ENCODE results near the gene EIF2AK3.
"Not testable (repeated sequence)": the region's sequence is repeated elsewhere in the genome, so short reads cannot be mapped to it uniquely, and the experiment has no call there.

Gene EIF2AK3

DNA sequence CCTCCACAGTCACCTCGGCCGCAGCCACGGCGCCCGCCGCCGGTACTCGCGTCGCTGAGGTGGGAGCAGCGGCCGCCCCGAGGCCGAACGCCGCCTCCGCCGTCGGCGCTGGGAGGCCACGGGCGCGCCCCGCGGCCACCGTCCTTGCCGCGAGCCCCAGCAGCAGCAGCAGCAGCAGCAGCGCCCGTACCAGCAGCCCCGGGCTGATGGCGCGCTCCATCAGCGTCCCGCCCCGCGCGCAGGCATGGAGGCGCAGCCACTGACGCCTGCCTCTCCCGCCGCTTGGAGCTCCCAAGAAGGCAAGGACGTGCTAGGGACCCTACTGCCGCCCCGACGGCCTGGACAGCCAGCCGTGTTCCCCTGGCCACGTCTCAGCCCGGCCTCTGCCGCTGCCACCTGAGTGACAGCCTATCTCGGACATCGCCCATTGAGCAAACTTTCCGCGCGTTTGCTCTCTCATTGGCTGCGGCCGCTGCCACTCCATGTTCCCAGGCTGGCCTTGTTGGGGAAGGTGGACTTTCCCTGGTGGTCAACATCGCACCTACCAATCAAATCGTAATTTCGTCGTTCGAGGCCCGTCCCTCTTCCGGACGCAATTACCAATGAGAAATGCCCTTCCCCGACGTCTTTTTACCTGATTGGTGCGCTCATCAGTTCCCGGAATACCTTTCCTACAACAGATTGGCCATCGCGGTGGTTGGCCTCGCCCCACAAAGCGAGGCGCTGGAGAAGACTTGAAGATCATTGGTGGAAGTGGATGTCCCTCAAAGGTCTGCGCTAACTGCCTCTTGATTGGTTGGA is at the start of gene EIF2AK3:
EIF2AK3 (minus strand) TSS at position 410 of the 801 bp plus-strand sequence; CDS start at position 220, 190 bp downstream.
- peak; percentile 99 for DNase-seq

DNA sequence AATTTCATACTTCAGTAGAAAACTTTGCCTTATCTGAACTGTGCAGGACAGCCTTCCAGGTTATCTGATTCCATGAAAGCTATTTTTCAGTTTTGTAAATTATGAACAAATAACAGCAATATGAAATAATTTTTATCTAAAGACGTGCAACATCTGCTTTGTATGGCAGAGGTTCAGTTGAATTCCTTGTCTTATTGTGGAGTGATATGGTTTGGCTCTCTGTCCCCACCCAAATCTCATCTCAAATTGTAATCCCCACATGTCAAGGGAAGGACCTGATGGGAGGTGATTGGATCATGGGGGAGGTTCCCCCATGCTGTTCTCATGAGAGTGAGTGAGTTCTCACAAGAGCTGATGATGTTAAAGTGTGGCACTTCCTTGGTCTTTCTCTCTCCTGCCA is 46.1 kb upstream of the EIF2AK3 start:
- DNase-seq, result no peak

DNA sequence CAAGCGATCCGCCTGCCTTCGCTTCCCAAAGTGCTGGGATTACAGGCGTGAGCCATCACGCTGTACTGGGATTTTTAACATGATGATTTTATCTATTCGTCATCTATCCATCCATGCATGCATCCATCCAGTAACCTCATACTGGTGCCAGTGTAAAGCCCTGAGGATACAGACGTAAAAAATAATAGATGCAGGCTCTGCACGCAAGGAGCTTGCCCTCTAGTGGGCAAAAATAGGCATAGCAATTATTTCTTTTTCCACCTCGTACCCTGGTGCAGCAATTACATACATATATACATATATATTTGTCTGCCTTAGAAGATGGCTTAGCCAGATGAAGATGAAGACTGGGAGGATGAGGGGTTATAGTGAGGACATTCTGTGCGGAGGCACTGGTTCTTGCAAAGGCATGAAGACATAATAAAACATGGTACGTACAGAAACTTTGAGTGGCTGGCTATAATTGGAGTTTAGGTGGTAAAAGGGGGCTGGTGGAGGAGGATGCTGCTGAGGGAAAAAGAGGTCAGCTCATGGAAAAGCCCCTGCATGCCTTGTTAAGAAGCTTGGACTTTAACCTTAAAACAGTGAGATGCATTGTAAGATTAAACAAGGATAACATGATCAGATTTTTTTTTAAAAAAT is 44.6 kb upstream of the EIF2AK3 start:
- peak; percentile 50 for DNase-seq

DNA sequence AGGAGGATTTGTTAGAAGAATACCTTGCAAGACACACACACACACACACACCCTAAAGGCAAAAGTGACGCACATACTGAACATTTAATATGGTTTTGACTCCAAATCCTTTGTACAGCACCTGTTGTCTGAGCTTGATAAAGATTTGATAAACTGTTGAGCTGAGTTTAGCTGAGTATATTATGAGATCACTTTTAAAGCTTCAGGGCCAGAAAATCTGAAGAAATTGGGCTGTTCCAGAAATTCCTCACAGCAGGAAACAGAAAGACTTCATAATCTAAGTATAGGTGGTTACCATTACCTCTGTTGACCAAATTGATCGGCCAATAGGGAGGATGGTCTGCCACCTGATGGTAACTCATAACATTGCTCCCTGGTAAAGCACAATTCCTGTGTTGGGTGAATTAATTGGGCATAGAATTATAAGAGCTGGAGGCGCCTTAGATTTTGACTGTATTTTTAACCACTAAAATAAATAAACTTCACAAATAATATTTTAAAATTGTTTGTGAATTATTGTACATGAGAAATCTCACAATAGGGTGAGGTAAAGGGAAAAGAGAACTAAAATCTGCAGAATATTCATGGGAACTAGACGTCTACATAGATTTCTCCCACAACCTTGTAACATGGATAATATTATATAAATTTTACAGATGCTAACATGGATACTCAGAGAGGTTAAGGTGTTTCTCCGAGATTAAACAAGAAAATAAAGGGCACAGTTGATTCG is 42.4 kb upstream of the EIF2AK3 start:
- DNase-seq, result peak; percentile 34

DNA sequence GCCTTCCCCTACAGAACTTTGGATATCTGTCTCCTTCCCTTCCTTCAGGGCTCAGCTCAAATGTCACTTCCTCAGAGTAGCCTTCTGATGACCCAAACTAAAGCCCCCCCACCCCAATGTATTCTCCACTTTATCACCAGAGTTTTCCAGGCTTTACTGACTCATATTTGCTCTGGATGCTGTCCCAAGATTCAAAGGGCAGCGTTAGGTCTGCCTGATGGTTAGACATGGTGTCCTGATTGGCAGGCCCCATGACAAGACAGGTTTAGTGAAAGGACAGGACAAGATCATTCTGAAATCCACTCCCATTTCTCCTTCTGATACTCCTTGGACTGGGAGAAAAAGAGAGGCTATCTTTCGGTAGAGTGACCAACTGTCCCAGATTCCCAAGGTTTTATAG is 41.6 kb upstream of the EIF2AK3 start:
- DNase-seq, result no peak

DNA sequence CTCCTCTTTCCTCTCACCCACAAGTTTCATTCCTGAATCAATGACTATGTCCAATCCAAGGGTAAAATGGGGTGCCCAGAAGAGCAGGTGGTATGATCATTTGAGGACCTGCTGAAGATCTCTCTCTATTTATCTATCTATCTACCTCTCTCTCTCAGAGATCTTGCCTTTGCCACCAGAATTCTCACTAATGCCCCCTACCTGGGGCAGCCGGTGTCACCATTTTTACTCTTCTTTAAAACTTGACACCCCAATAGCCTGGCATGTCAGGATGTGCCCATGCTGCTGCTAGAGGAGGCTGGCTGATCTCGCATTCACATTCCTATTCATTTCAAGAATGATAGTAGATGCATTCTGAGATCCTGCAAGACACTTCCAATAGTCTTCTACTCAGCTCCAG is 40.0 kb upstream of the EIF2AK3 start:
- no peak for DNase-seq

DNA sequence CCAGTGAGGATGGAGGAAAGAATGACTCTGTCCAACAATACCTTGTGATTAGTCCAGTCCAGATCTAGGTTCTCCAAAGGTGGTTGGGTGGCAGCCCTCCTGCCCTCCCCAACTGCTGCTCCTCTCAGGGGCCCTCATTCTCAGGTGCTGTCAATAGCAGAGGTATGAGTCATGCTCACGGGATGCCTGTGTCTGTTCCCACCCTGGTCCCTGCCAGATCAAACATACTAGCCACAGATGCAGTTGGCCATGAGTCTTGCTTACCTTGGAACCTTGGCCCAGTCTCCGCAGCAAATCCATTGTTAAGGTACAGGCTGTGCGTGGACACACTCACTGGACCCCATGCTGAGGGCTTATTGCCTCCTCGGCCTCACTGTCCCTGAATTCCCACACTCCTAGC is 39.3 kb upstream of the EIF2AK3 start:
- no peak for DNase-seq

DNA sequence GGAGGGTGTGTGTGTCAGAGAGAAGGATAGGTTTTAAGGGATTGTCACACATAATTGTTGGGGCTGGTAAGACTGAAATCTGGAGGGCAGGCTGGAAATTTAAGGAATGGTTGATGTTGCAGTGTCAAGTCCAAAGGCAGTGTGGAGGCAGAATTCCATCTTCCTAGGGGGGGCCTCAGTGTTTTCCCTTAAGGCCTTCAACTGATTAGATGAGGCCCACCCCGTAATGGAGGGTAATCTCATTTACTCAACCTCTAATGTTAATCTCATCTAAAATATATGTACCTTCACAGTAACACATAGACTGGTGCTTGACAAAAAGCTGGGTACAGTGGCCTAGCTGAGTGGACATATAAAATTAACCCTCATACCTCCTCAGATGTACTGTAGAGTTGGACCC is 33.4 kb upstream of the EIF2AK3 start:
- DNase-seq, result no peak

DNA sequence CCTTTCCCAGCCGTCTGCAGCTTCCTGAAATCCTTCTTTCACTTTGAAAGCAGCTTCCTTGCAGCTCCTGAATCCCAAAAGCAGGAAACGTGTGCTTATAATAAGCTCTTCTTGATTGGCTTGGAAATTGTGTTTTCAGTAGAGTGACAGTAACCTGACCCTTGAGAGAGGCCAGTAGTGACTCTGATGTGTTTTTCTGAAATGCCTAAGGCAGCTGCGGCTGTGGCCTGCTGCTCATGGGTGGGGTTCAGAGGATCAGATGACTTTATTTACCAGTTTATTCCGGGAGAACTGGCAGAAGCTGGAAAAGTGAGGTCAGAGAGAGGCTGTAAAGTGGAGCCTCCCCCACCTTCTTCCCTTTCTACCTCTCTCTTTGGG is 32.3 kb upstream of the EIF2AK3 start:
- DNase-seq, result peak; percentile 9

DNA sequence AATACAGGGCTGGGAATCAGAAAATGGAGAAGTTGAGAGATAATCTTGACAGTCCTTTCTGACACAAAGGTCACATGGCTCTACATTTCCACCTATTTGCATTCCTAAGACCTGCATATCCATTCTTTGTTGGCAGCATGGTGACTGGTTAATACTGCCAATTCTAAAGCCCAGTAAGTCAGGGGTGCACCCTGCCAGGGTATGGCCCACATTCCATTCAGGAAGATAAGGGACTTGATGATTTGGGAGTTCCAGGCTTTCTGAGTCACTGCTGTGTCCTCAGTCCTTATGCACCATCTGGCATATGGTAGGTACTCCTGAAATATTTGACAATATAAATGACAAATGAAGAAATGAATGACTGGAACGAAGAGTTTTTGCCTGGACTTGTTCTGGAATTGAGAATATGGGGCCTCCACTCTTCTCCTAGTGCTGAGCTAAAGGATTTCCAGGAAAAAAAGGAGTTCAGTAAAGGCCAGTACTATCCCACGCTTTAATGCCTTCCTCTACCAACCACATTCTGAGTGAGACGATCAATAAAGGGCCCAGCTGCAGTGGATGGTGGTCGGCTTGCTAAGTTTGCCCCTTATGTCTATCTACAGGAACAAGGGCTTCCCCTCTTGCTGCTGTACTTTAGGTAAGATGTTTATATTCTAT is 31.7 kb upstream of the EIF2AK3 start:
- DNase-seq, result no peak

DNA sequence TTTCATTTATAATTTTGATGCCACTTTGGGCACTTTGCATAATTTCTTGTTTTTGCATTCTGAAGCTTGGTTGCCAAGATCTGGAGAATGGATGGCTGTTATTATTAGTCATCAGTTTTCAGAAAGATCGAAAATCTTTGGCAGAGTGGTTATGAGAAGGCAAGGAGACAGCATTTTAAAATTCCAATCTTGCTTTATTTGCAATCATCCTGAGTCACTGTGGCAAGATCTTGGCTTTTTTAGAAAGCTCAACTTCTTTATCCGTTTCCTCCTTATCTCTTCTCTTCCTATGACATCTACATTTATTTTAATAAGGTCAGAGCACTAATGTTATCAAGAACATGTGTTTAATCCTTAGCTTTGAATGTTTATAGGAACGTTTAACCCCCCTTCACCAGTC is 31.1 kb upstream of the EIF2AK3 start:
- no peak for DNase-seq

DNA sequence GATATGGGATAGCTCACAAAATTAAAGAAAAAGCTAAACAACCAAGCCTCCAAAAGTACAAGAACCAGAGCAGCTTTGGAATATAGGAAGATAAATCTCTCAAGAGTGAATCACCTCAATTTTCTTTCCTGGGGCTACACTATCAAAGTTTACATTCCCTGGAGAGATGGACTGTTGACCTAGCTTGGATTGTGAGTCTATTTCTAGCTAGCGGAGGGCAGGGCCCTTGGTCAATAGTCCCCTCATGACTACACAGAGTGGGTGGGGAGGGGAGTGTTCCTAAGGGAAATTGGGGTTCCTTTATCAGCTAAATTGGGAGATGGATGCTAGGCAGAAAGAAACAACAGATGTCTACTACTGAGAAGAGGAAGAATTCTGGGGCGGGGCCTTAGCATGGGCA is 29.9 kb upstream of the EIF2AK3 start:
- DNase-seq, result no peak

DNA sequence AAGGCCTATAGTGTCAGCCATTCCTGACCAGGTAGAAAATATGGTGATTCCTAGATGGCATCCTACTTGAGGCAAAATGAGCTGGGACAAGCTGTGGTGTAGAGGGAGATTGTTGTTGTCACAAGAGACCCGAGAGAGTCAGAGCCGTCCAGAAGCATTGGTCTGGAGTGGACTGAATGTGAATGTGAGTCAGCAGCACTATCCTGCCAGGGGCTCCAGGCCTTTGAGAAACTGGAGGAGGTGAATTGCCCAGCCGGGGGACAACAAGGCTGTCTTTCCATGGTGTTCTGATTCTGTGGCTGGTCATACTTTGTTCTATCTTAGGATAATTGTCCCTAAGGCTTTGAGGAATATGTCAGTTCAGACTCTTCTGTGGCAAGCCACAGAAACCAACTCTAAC is 29.4 kb upstream of the EIF2AK3 start:
- DNase-seq, result no peak

DNA sequence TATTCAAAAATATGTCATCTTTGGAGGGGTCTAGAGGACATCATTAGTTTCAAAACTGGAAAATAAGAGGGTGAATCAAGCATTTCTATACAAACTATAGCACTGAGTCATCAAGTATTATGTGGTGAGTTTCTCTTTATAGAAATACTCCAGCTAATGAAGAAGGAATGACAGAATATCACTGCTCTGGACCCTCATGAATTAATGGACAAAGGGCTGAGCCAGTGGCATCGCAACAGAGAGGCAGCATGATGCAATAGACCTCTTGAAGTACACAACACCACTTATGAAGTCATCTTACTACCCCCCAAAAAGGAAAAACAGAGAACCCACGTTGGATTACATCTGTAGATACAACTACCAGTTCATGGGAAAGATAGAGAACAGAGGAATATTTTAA is 27.4 kb upstream of the EIF2AK3 start:
- DNase-seq, result no peak

DNA sequence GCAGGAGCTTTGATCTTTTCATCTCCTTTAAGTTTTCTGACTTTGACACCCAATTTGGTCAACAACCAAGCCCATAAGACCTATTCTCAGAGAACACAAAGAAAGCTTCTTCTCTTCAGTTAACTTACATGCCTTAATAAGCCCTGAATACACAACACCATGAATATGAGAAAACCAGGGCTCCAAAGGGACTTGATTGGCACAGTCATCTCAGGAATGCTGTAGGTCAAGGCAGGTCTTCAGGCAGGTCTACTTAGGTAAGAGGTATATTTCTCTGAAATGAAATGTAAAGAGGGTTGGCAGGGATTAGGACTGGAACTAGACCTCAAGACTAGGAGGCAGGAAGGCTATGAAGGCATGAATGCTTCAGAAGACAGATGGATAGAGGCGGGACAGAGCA is 24.4 kb upstream of the EIF2AK3 start:
- no peak for DNase-seq

DNA sequence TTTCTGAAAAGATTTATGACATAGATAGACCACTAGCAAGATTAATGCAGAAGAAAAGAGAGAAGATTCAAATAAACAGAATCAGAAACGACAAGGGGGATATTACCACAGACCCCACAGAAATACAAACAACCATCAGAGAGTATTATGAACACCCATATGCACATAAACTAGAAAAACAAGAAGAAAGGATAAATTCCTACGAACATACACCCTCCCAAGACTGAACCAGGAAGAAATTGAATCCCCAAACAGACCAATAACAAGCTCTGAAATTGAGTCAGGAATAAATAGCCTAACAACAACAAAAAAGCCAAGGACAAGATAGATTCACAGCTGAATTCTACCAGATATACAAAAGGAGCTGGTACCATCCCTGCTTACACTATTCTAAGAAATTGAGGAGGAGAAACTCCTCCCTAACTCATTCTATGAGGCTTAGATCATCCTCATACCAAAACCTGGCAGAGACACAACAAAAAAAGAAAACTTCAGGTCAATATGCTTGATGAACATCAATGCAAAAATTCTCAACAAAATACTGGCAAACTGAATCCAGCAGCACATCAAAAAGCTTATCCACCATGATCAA is 18.1 kb upstream of the EIF2AK3 start:
- DNase-seq, result not testable (repeated sequence)

DNA sequence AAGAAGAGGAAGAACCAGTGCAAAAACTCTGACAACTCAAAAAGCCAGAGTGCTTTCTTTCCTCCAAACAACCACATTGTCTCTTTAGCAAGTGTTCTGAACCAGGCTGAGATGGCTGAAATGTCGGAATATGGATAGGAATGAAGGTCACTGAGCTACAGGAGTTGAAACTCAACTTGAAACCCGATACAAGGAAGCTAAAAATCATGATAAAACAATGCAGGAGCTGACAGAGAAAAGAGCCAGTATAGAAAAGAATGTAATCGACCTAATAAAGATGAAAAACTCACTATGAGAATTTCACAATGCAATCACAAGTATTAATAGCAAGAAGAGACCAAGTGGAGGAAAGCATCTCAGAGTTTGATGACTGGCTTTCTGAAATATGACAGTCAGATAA is 15.0 kb upstream of the EIF2AK3 start:
- DNase-seq, result no peak

DNA sequence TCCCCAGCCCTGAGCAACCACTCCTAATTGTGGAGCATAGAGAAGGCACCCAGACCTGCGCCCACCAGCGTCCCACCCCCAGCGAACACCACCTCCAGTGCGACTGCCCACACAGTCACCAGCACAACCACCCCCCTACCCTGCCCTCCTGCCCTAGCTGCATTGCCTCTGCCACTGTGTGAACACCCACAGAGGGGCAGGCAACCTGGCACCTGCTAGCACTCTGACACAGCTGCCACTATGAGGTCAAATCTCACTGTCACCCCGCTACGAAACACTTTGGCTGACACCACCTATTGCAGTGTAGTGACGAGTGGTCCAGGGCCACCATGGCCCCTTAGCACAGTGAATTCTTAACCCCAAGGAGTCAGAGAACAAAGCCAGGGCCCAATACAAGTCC is 14.1 kb upstream of the EIF2AK3 start:
- DNase-seq, result no peak

DNA sequence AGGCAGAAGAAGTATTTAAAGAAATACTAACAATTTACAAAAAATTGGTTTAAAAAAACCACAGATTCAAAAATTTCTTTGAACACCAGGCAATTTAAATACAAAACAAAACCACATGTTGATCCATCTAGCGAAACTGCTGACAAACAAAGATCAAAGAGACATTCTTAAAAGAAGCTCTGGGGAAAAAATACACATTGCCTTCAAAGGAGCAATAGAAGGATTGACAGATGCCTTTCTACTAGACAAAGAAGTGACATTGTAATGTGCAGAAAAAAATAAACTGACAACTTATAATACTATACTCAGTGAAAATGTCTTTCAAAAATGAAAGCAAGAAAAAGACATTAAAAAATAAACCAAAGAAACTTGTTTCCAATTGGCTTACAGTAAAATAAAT is 12.6 kb upstream of the EIF2AK3 start:
- DNase-seq, result no peak

DNA sequence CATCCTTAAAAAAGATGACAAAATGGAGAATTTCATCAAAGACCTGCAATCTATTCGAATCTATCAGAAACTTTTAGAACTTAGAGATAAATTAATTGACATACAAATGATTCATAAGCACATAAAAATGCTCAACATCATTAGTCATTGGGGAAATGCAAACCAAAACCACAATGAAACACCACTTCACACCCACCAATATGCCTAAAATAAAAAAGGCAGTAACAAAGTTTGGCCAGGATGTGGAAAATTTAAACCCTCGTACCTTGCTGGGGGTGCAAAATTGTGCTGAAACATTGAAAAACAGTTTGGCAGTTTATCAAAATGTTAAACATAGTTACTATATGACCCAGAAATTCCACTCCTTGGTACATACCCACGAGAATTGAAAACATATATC is 11.5 kb upstream of the EIF2AK3 start:
- no peak for DNase-seq

DNA sequence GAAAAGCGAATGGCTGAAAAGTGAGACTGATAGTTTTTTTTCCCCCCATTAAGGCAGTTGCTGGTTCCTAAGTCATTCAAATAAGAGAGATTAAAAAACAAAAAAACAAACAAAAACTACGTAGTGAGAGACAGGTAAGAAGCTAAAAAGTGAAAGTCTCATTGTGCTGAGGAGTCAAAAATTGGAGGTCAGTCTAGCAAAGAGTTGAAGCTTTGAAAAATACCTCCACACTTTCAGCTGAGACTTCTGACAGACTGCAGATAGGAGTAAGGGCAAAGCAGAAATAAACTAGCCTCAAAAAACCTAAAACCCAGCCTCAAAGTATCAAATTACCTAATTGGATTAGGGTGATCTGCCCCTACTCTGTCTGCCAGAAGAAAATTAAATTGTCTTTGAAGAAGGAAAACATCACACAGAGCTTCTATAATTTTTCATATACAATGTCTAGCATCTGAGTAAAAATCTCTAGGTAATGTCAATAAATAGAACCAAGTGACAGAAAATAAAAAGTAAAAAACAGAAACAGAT is 10.9 kb upstream of the EIF2AK3 start:
- DNase-seq, result no peak

DNA sequence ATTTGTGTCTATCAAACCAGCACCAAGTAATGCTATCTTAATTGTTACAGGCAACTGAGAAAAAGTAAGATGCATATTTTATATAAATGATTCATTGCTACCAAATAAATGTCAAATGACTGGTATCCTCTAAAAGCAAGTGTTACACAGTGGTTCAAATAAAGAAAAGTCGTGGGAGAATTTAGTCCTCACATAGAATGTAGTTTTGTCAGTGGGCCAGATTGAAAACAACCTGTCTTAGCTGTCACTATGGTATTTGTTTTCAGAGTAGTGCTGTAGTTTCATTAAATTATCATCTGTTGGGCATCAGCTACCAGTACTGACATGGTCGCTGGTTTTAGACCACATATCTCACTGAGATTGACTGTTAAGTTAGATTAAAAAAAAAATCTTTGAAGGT is 10.2 kb upstream of the EIF2AK3 start:
- DNase-seq, result no peak

DNA sequence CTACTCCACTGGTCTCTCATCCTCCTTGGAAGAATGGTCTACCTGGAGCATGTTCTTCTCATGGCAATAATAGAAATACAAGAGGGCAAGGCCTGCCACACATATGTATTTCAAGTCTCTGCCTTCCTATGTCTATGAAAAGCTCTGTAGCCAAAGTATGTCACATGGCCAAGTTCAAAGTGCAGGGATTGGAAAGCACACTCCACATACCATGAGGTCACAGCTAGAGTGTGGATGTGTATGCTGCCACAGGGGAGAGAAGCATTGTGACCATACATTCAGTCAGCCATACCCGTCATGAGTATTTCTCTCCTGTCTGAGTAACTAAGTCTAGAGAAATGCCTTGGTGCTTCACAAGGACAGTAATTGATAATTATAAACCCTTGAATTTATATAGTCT is 8.8 kb upstream of the EIF2AK3 start:
- no peak for DNase-seq
